NCI-H1417 (cell line): ENCODE measurements around the gene TMEM107.
A peak's percentile ranks its signal among the peaks of the same experiment; 100 is the strongest.
"Not testable (repeated sequence)": the region's sequence is repeated elsewhere in the genome, so short reads cannot be mapped to it uniquely, and the experiment has no call there.

Source experiments
- DNase-seq, 3 experiments: peaks; one replicate each; lab custom pipeline; 2025; lab: John Stamatoyannopoulos, UW

The TMEM107 gene

GRCh38 chr17:8176197-8176940 lies at the start of gene TMEM107:
TSS of gene TMEM107 (minus strand) at chr17:8176380. CDS start at chr17:8176286, 94 bp downstream.
- DNase-seq: peak; percentile 83 to 90 (median 83)

- DNase-seq: no peak
These were observed 49.0 kb upstream of the TMEM107 start for GRCh38 chr17:8224891-8225812.

GRCh38 chr17:8223356-8224126 lies 47.4 kb upstream of the TMEM107 start:
- peak; percentile 24 to 74 (median 72) for DNase-seq

- peak; percentile 63 to 87 (median 85) for DNase-seq
These were observed 46.6 kb upstream of the TMEM107 start for GRCh38 chr17:8222630-8223355.

- peak in 1 of 3 experiments; percentile 83 for DNase-seq
These were observed 46.1 kb upstream of the TMEM107 start for GRCh38 chr17:8222380-8222629.

- DNase-seq: peak; percentile 77 to 93 (median 85)
These were observed 45.6 kb upstream of the TMEM107 start for GRCh38 chr17:8221663-8222379.

- DNase-seq: peak; percentile 85 to 96 (median 89)
These were observed 44.8 kb upstream of the TMEM107 start for GRCh38 chr17:8220783-8221662.

- not testable (repeated sequence) for DNase-seq
These were observed 37.8 kb upstream of the TMEM107 start for GRCh38 chr17:8214000-8214399.

- no peak for DNase-seq
These were observed 36.4 kb upstream of the TMEM107 start for GRCh38 chr17:8212312-8213180.

GRCh38 chr17:8210761-8211458 lies 34.7 kb upstream of the TMEM107 start:
- DNase-seq: no peak

- DNase-seq: peak; percentile 84 to 95 (median 88)
These were observed 34.0 kb upstream of the TMEM107 start, which contains the start of gene AURKB for GRCh38 chr17:8209907-8210760. TSS of gene AURKB (minus strand) at chr17:8210575. CDS start at chr17:8210224, 351 bp downstream.

GRCh38 chr17:8206536-8206935 lies 30.4 kb upstream of the TMEM107 start:
- no peak for DNase-seq

GRCh38 chr17:8204761-8205555 lies 28.8 kb upstream of the TMEM107 start:
- no peak for DNase-seq

- peak in 2 of 3 experiments; percentile 28 to 83 for DNase-seq
These were observed 16.1 kb upstream of the TMEM107 start for GRCh38 chr17:8192070-8192815.

GRCh38 chr17:8190506-8190905 lies 14.3 kb upstream of the TMEM107 start:
- DNase-seq: no peak
